ENCODE measurements around the gene PLPP4.

GRCh38 chr10:120543291-120543690 lies 86.3 kb downstream of the PLPP4 start:
- TF ChIP-seq CTCF (IDR thresholded peaks at IDR 0.05; ENCODE audit: extremely low read depth in 1 of 2, insufficient read depth in 1 of 2, low read depth in 1 of 2, low read length in 2 of 2), result no peak
- TF ChIP-seq POLR2A (IDR thresholded peaks at IDR 0.05; ENCODE audit: low read depth, low read length), result no peak
- no peak for TF ChIP-seq MYC (IDR thresholded peaks at IDR 0.05; ENCODE audit: low read depth, low read length)
- TF ChIP-seq FOS (IDR thresholded peaks at IDR 0.05; ENCODE audit: borderline replicate concordance, insufficient read depth, low read length), result no peak
- no peak for TF ChIP-seq EZH2 (IDR thresholded peaks at IDR 0.05; ENCODE audit: borderline replicate concordance, low read depth, low read length, severe bottlenecking)
- no peak for TF ChIP-seq MAX (IDR thresholded peaks at IDR 0.05; ENCODE audit: insufficient read depth, insufficient read length)
- no peak for TF ChIP-seq GATA2 (IDR thresholded peaks at IDR 0.05; ENCODE audit: insufficient read depth, insufficient read length, low read depth, low read length)
- no peak for TF ChIP-seq POLR2AphosphoS5 (IDR thresholded peaks at IDR 0.05; ENCODE audit: insufficient read depth, low read depth, low read length)
- no peak for TF ChIP-seq JUN (IDR thresholded peaks at IDR 0.05; ENCODE audit: borderline replicate concordance, insufficient read depth, insufficient read length, low read depth)
